Measurements from ENCODE around the gene COL1A1.

GRCh38 chr17:50188921-50189549 lies 12.4 kb downstream of the COL1A1 start:
- no peak for TF ChIP-seq EZH2 (IDR thresholded peaks at IDR 0.05; ENCODE audit: low read depth)
- TF ChIP-seq, protein P1, sequence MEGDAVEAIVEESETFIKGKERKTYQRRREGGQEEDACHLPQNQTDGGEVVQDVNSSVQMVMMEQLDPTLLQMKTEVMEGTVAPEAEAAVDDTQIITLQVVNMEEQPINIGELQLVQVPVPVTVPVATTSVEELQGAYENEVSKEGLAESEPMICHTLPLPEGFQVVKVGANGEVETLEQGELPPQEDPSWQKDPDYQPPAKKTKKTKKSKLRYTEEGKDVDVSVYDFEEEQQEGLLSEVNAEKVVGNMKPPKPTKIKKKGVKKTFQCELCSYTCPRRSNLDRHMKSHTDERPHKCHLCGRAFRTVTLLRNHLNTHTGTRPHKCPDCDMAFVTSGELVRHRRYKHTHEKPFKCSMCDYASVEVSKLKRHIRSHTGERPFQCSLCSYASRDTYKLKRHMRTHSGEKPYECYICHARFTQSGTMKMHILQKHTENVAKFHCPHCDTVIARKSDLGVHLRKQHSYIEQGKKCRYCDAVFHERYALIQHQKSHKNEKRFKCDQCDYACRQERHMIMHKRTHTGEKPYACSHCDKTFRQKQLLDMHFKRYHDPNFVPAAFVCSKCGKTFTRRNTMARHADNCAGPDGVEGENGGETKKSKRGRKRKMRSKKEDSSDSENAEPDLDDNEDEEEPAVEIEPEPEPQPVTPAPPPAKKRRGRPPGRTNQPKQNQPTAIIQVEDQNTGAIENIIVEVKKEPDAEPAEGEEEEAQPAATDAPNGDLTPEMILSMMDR (conservative IDR thresholded peaks at IDR 0.05), result no peak
